GM12872 (cell line): ENCODE results near the gene ATXN1.

Experiments used
- CTCF ChIP-seq: IDR thresholded peaks from 3 replicates; pipeline ENCODE4 v1.5.1; 2011; ENCODE audit warnings: low read depth, mild to moderate bottlenecking, low read length, moderate library complexity; ENCODE audit not compliant: insufficient read depth

ATXN1 gene

GRCh38 chr6:16711546-16712254, 49.6 kb downstream of the ATXN1 start:
- 0 out of 3 replicates have a peak, but pooled peaks have one; percentile 14 for TF ChIP-seq CTCF

- no peak for TF ChIP-seq CTCF
Measured at GRCh38 chr6:16706911-16707783, 54.1 kb downstream of the ATXN1 start.

- TF ChIP-seq CTCF: no peak
Measured at GRCh38 chr6:16706029-16706428, 55.2 kb downstream of the ATXN1 start.

- TF ChIP-seq CTCF: no peak
Measured at GRCh38 chr6:16705081-16705993, 55.9 kb downstream of the ATXN1 start.

GRCh38 chr6:16704401-16705045, 56.7 kb downstream of the ATXN1 start:
- no peak for TF ChIP-seq CTCF

GRCh38 chr6:16700916-16701234, 60.4 kb downstream of the ATXN1 start:
- no peak for TF ChIP-seq CTCF
